Subcutaneous abdominal adipose tissue (tissue), 5 donors: ENCODE measurements around the gene SYNDIG1.

ENCODE experiments used
- H3K27ac ChIP-seq: one replicate; pipeline ENCODE4 v1.7.0; 2013; ENCODE audit warnings: low read depth, mild to moderate bottlenecking, inconsistent platforms, low read length, moderate library complexity
- H3K27me3 ChIP-seq, 5 donors: one replicate each; pipeline ENCODE4 v1.7.0; 2013; ENCODE audit warnings: low read length in 5 of 5, inconsistent platforms in 1 of 5; ENCODE audit not compliant: control insufficient read depth in 5 of 5, insufficient read depth in 4 of 5
- H3K36me3 ChIP-seq, 5 donors: one replicate each; pipeline ENCODE4 v1.7.0; 2013; ENCODE audit warnings: low read length in 5 of 5; ENCODE audit not compliant: control insufficient read depth in 5 of 5, insufficient read depth in 5 of 5
- H3K4me1 ChIP-seq, 5 donors: one replicate each; pipeline ENCODE4 v1.7.0; 2013; ENCODE audit warnings: low read length in 5 of 5, mild to moderate bottlenecking in 3 of 5, moderate library complexity in 1 of 5; ENCODE audit not compliant: control insufficient read depth in 5 of 5, insufficient read depth in 5 of 5
- H3K4me3 ChIP-seq, 5 donors: one replicate each; pipeline ENCODE4 v1.7.0; 2013; ENCODE audit warnings: low read length in 5 of 5, low read depth in 1 of 5
- H3K9ac ChIP-seq, 5 donors: one replicate each; pipeline ENCODE4 v1.7.0; 2013; ENCODE audit warnings: low read length in 5 of 5, mild to moderate bottlenecking in 4 of 5, moderate library complexity in 3 of 5
- H3K9me3 ChIP-seq, 5 donors: one replicate each; pipeline ENCODE4 v1.7.0; 2013; ENCODE audit warnings: low read length in 5 of 5; ENCODE audit not compliant: control insufficient read depth in 5 of 5
- donor health status: healthy.
- donor health status: healthy.
- donor health status: healthy.
- donor health status: healthy.
- donor health status: healthy.

The SYNDIG1 gene

DNA sequence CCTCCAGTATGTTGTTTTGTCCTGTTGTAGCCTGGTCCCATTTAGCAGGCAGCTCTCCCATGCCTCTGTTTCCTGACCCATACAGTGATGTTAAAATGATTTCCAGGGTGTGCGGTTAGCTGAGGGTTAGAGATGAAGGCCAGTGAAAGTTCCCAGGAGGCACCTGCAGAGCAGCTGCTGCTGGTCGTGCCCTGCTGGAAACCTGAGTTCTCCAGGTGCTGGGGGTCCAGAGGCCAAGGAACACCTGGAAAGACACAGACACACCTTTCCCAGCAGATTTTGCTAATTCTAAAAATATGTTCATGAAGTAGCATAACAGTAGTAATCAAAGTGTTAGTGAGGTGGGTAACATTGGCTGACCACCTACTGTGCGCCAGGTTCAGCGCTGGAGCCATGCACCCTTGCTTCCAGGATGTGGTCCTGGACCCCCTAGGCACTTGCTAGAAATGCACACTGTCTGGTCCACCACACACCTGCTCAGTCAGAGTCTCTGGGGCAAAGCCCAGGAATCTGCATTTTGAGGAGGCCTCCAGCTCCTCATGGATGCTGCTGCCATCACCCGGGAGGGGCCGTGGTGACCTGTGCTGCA lies 118.7 kb downstream of the SYNDIG1 start:
- peaks cover 5 to 17% (median 7%) of the 10 kb centered on the region in 5 donors for H3K27me3 ChIP-seq
- no peaks in the 10 kb centered on the region for H3K4me1 ChIP-seq
- H3K4me3 ChIP-seq = no peak overlapping the region
- H3K9me3 ChIP-seq = no peaks in the 10 kb centered on the region
- H3K27ac ChIP-seq = no peak overlapping the region
- no peak overlapping the region for H3K9ac ChIP-seq
- no peaks in the 10 kb centered on the region for H3K36me3 ChIP-seq

DNA sequence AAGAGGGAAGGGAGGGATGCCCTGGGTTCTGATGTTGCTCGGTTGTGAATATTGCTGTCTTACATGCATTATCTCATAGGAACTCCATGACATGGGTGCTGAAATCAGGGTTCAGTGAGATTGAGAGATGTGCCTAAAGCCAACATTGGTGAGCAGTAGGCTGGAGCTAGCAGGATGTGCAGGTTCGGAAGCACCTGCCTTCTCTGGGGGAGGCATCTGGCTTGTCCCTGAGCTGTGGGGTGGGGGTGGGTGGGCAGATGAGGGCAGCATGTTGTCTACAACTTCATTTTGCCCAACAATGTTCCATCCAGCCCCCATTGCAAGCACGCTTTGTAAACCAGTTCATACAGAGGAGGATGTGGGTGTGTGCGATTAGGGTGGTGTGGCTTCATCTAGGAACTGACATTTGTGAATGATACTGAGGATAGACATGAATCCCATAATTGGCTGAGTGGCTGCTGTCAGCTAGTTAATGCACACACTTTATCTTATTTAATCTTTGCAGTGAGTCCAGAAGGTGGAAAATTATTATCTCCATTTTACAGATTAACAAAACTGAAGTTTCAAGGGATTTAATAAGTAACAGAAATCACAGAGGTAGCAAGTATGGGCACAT lies 119.4 kb downstream of the SYNDIG1 start:
- H3K27ac ChIP-seq = no peak overlapping the region
- H3K9ac ChIP-seq = no peak overlapping the region
- H3K36me3 ChIP-seq = no peaks in the 10 kb centered on the region
- H3K9me3 ChIP-seq = no peaks in the 10 kb centered on the region
- H3K4me3 ChIP-seq = no peak overlapping the region
- H3K27me3 ChIP-seq = peaks cover 3 to 17% (median 7%) of the 10 kb centered on the region in 5 donors
- no peaks in the 10 kb centered on the region for H3K4me1 ChIP-seq

DNA sequence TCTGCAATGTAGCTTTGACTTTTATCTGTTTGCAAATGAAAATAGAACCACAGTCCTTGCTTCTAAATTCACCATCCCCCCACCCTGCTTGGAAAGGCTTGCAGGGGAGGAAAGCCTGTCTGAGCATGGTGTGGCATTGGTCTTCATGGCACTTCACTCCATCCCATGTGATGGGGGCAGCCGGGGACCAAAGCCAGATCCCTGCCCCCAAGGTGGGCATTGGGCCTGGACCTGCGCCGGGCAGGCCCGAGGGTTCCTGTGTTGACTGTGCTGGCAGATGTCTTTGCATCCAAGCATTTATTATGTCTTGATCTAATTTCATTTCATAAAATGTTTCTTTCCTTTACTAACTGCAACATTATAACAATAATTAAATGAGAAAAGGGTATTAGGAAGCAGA lies 120.0 kb downstream of the SYNDIG1 start:
- H3K36me3 ChIP-seq = no peaks in the 10 kb centered on the region
- peaks cover 3 to 17% (median 5%) of the 10 kb centered on the region in 5 donors for H3K27me3 ChIP-seq
- H3K4me1 ChIP-seq = no peaks in the 10 kb centered on the region
- H3K4me3 ChIP-seq = no peak overlapping the region
- H3K9ac ChIP-seq = no peak overlapping the region
- peaks cover 0 to 2% (median 0%) of the 10 kb centered on the region in 5 donors for H3K9me3 ChIP-seq
- no peak overlapping the region for H3K27ac ChIP-seq

DNA sequence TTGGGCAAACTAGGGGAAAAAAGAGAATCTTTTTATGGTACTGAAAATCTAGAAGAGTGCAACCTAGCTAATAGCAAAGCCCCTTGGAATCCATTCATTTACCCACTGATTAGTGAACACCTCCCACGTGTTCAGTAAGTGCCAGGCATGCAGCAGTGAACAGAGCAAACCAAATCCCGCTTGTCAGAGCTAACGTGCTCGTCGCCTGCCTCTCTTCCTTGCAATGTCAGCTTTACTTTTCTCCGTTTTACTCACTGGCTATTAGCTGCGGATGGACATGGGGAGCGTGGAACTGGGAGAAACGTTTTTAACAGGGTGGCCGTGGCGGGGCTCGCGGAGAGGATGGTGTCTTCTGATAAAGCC lies 120.4 kb downstream of the SYNDIG1 start:
- Histone ChIP-seq H3K9ac (no peak overlapping the region), H3K4me1 (no peaks in the 10 kb centered on the region), H3K36me3 (no peaks in the 10 kb centered on the region), H3K27ac (no peak overlapping the region), H3K27me3 (peaks cover 3 to 17% (median 5%) of the 10 kb centered on the region in 5 donors), H3K4me3 (no peak overlapping the region), H3K9me3 (peaks cover 0 to 2% (median 0%) of the 10 kb centered on the region in 5 donors)

DNA sequence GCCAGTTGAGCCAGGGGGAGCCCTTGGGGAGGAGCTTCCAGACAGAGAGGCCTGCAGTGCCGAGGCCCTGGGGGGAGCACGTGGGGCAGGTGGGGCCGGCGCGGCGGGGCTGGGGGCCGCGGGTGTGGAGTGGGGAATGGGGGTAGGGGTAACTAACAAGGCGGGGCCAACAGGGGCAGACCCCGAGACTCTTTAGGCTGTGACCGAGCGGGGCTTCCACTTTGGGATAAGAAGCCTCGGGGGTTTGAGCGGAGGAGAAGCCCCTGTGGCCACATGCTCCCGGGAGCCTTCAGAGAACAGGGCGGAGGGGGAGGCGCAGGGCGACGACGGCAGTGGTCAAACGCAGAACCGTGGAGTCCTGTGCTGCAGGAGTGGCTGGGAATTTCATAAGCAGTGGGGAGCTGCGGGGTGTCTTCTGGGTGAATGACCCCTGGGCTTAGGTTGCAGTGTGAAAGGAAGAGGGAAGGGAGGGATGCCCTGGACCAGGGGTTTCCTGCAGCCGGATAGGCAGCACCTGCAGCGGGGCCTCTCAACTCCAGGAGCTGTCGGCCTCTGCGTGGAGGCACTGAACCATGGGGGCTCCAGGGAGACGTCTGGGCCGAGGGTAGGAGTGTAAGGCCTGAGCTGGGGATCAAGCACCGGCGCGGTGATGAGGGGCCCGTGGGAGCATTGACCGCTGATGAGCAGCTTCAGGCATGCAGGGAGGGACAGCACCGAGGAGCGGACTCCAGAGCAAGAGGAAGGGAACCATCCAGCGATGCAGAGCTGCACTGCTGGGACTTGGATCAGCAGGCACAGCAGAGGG lies 121.0 kb downstream of the SYNDIG1 start:
- Histone ChIP-seq H3K4me1 (no peaks in the 10 kb centered on the region), H3K27me3 (peaks cover 3 to 15% (median 5%) of the 10 kb centered on the region in 5 donors), H3K4me3 (no peak overlapping the region), H3K36me3 (no peaks in the 10 kb centered on the region), H3K9ac (no peak overlapping the region), H3K27ac (no peak overlapping the region), H3K9me3 (peaks cover 0 to 2% (median 0%) of the 10 kb centered on the region in 5 donors)

DNA sequence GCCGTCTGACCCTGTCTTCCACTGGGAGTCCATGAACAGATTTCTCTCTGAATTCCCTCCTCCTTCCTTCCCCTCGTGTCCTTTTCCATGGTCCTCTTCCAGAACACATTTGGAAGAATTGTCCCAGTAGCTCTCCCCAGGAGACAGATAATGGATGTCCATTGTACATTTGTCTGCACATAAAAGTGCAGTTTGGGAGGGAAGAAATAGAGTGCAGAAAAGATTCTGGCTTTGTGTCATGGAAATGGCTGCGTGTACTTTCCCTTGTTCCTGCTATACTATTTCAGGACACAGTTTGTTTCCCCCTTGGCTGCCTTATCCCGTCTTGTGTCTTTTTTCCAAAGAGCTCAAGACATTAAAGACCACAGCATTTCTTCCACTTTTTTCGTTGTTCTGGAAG lies 127.6 kb downstream of the SYNDIG1 start:
- Histone ChIP-seq H3K4me3 (no peak overlapping the region), H3K27ac (no peak overlapping the region), H3K27me3 (peaks cover 0 to 8% (median 0%) of the 10 kb centered on the region in 5 donors)

DNA sequence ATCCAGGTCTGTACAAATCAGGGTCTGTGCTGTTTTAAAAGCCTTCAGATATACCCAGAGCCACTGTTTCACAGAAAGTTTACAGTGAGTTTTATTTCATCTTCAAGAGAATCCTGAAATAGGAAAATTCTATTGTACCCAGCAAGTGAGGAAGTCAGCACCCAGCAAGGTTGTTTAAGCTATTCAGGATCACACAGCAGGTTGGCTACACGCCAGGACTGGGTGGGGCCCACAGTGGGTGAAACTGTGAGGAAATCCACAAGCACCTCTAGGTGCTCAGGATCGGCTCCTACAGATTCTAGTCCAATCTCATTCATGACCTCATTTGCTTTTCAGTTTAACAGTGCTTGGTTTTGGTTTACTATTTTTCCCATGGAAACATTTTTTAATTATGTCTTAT lies 128.9 kb downstream of the SYNDIG1 start:
- no peak overlapping the region for H3K4me3 ChIP-seq

More for the DNA sequence above, 127.6 kb downstream of the SYNDIG1 start:
- no peak overlapping the region for H3K9ac ChIP-seq
- H3K9me3 ChIP-seq = peaks cover 0 to 20% (median 6%) of the 10 kb centered on the region in 5 donors
- H3K4me1 ChIP-seq = no peaks in the 10 kb centered on the region
- H3K36me3 ChIP-seq = no peaks in the 10 kb centered on the region

DNA sequence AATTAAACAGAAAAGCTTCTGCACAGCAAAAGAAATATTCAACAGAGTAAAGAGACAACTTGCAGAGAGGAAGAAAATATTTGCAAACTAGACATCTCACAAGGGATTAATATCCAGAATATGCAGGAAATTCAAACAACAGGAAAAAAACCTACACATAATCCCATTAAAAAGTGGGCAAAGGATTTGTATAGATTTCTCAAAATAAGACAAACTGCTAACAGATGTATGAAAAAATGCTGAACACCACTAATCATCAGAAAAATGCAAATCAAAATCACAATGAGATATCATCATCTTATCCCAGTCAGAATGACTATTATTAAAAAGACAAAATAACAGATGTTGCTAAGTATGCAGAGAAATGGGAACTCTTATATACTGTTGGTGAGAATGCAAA lies 129.6 kb downstream of the SYNDIG1 start:
- Histone ChIP-seq H3K4me1 (no peaks in the 10 kb centered on the region), H3K27me3 (peaks cover 0 to 8% (median 0%) of the 10 kb centered on the region in 5 donors), H3K9ac (no peak overlapping the region), H3K9me3 (peaks cover 0 to 23% (median 6%) of the 10 kb centered on the region in 5 donors), H3K27ac (no peak overlapping the region), H3K36me3 (no peaks in the 10 kb centered on the region), H3K4me3 (no peak overlapping the region)

More for the DNA sequence above, 128.9 kb downstream of the SYNDIG1 start:
- Histone ChIP-seq H3K9ac (no peak overlapping the region), H3K27me3 (peaks cover 0 to 8% (median 0%) of the 10 kb centered on the region in 5 donors), H3K36me3 (no peaks in the 10 kb centered on the region), H3K4me1 (no peaks in the 10 kb centered on the region), H3K27ac (no peak overlapping the region), H3K9me3 (peaks cover 0 to 23% (median 6%) of the 10 kb centered on the region in 5 donors)

DNA sequence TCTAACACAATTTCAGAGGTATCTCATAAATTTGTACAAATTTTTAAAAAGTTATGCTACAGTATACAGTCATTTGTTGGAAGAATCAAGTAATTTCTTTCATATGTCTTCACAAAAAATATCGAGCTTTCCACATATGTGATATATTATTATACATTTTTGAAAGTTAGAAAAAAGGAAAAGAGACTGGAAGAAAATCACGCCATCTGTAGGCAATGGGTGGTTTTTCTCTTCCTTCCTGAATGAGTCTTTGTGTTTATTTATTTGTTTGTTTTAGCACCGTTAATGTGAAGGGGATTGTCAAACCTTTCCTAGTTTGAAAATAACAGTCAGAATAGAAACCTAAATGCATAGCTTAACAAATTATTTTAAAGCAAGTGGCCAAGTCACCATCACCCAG lies 130.6 kb downstream of the SYNDIG1 start:
- Histone ChIP-seq H3K27ac (no peak overlapping the region), H3K9ac (no peak overlapping the region), H3K4me1 (no peaks in the 10 kb centered on the region), H3K27me3 (peaks cover 0 to 8% (median 0%) of the 10 kb centered on the region in 5 donors), H3K4me3 (no peak overlapping the region), H3K9me3 (peaks cover 0 to 23% (median 6%) of the 10 kb centered on the region in 5 donors), H3K36me3 (no peaks in the 10 kb centered on the region)

DNA sequence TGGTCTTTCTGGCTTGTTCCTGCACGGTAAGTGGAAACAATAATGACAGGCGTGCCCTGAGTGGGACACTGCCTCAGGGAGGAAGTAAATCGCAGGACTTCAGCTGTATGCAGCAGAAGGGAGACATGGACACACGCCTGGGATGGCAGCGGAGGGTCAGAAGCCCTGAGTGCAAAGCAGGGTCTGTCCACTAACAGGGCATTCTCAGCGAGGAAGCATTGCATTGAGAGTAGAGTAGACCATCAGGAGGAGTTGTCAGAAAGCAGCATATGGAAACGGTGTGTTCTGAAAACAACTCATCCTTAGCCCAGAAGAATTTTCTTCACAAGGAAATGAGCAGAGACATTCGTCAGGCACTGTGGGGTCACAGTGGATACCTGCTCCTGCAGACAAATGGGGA lies 134.0 kb downstream of the SYNDIG1 start:
- peaks cover 0 to 23% (median 6%) of the 10 kb centered on the region in 5 donors for H3K9me3 ChIP-seq
- H3K36me3 ChIP-seq = no peaks in the 10 kb centered on the region
- peaks cover 0 to 3% (median 0%) of the 10 kb centered on the region in 5 donors for H3K27me3 ChIP-seq
- H3K27ac ChIP-seq = no peak overlapping the region
- no peak overlapping the region for H3K4me3 ChIP-seq
- no peaks in the 10 kb centered on the region for H3K4me1 ChIP-seq
- H3K9ac ChIP-seq = no peak overlapping the region
